HG02798 (cell line): ENCODE data around the gene GPR89B.
"Not testable (repeated sequence)": the region's sequence is repeated elsewhere in the genome, so short reads cannot be mapped to it uniquely, and the experiment has no call there.

Experiments
- ATAC-seq: cut with Tn5 transposase; IDR thresholded peaks from one replicate; pipeline ENCODE4 v1.9.1; 2021; ENCODE audit warnings: mild to moderate bottlenecking; ENCODE audit not compliant: unreplicated experiment, poor library complexity

The GPR89B gene

GRCh38 chr1:147928236-147929132, at the start of gene GPR89B:
TSS of gene GPR89B (plus strand) at chr1:147928420. CDS start at chr1:147928537, 117 bp downstream.
- ATAC-seq, result peak; percentile 97

- ATAC-seq, result no peak
These were observed 48.3 kb upstream of the GPR89B start for GRCh38 chr1:147879911-147880310.

GRCh38 chr1:147882535-147882934, 45.7 kb upstream of the GPR89B start:
- ATAC-seq, result no peak

GRCh38 chr1:147890177-147890790, 37.9 kb upstream of the GPR89B start:
- peak; percentile 72 for ATAC-seq

- ATAC-seq, result no peak
These were observed 37.1 kb upstream of the GPR89B start for GRCh38 chr1:147891088-147891487.

GRCh38 chr1:147892216-147892615, 36.0 kb upstream of the GPR89B start:
- ATAC-seq, result no peak

GRCh38 chr1:147892731-147893214, 35.4 kb upstream of the GPR89B start:
- no peak for ATAC-seq

GRCh38 chr1:147895123-147895522, 33.1 kb upstream of the GPR89B start:
- ATAC-seq, result no peak

GRCh38 chr1:147897029-147897752, 31.0 kb upstream of the GPR89B start:
- ATAC-seq, result no peak

- ATAC-seq, result no peak
These were observed 30.4 kb upstream of the GPR89B start for GRCh38 chr1:147897789-147898188.

GRCh38 chr1:147902253-147902845, 25.9 kb upstream of the GPR89B start, which contains the start of gene GJA8:
TSS of gene GJA8 (plus strand) at chr1:147902795. CDS start at chr1:147907956, 5,161 bp downstream.
- no peak for ATAC-seq

- no peak for ATAC-seq
These were observed 23.5 kb upstream of the GPR89B start for GRCh38 chr1:147904726-147905125.

GRCh38 chr1:147907786-147908509, 20.3 kb upstream of the GPR89B start:
- ATAC-seq, result no peak

GRCh38 chr1:147912553-147912952, 15.7 kb upstream of the GPR89B start:
- ATAC-seq, result no peak

GRCh38 chr1:147913362-147913942, 14.8 kb upstream of the GPR89B start:
- ATAC-seq, result no peak

- ATAC-seq, result no peak
These were observed 8.3 kb upstream of the GPR89B start for GRCh38 chr1:147919896-147920295.

GRCh38 chr1:147924813-147925212, 3.4 kb upstream of the GPR89B start:
- ATAC-seq, result no peak

- not testable (repeated sequence) for ATAC-seq
These were observed 1.0 kb upstream of the GPR89B start for GRCh38 chr1:147927215-147927614.

GRCh38 chr1:147927689-147928088, 531 bp upstream of the GPR89B start:
- ATAC-seq, result not testable (repeated sequence)
